A673 (cell line): Measurements from ENCODE around the gene PDGFA. TPM values are rescaled to one million over a fixed set of nuclear protein-coding genes. Genes with fewer than 3 reads are reported as not detected.

Experiments used
- BruUV-seq: library from RNA; stranded (reverse); fragments of 400-500 nt; replicated peaks from 2 replicates; lab custom pipeline; 2021; lab: Mats Ljungman, UMichigan
- CTCF ChIA-PET: fragments of 300-600 bp; sonication (Branson Sonifier 250); formaldehyde crosslinking; loops from one replicate; lab custom pipeline; 2022; ENCODE audit warnings: antibody characterized with exemption; lab: Charles Lee
- POLR2A ChIA-PET: fragments of 300-600 bp; sonication (Branson Sonifier 250); formaldehyde crosslinking; loops from one replicate; lab custom pipeline; 2022; ENCODE audit warnings: antibody characterized with exemption; ENCODE audit not compliant: low non-redundant PET; lab: Charles Lee
- DNase-seq: peaks from one replicate; pipeline ENCODE4 v3.0.0-alpha.2; 2015; ENCODE audit warnings: low spot score
- H3K27ac ChIP-seq: fragments of 200-600 bp; sonication (generic); 2 replicates; pipeline ENCODE4 v1.5.1; 2016; ENCODE audit warnings: mixed run types, low read depth, mild to moderate bottlenecking, mixed read lengths, antibody characterized with exemption, low read length; ENCODE audit not compliant: poor library complexity, severe bottlenecking
- H3K27me3 ChIP-seq: fragments of 200-600 bp; sonication (generic); replicated peaks from 2 replicates; pipeline ENCODE4 v1.6.1; 2017; ENCODE audit warnings: mixed run types, low read depth, mild to moderate bottlenecking, mixed read lengths, antibody characterized with exemption, low read length; ENCODE audit not compliant: insufficient read depth, poor library complexity
- H3K36me3 ChIP-seq: fragments of 200-600 bp; sonication (generic); 2 replicates; pipeline ENCODE4 v1.6.1; 2016; ENCODE audit warnings: mixed run types, mild to moderate bottlenecking, mixed read lengths, antibody characterized with exemption, low read length; ENCODE audit not compliant: insufficient read depth, poor library complexity, severe bottlenecking
- H3K4me1 ChIP-seq: fragments of 200-600 bp; sonication (generic); 2 replicates; pipeline ENCODE4 v1.6.1; 2017; ENCODE audit warnings: mixed run types, mild to moderate bottlenecking, mixed read lengths, antibody characterized with exemption, low read length; ENCODE audit not compliant: insufficient read depth, poor library complexity, severe bottlenecking
- H3K4me3 ChIP-seq: fragments of 200-600 bp; sonication (generic); 2 replicates; pipeline ENCODE4 v1.5.1; 2016; ENCODE audit warnings: low read depth, mixed run types, mild to moderate bottlenecking, mixed read lengths, low read length; ENCODE audit not compliant: poor library complexity, severe bottlenecking
- H3K9me3 ChIP-seq: fragments of 200-600 bp; sonication (generic); 2 replicates; pipeline ENCODE4 v1.6.1; 2016; ENCODE audit warnings: mixed run types, low read depth, mild to moderate bottlenecking, mixed read lengths, antibody characterized with exemption, low read length; ENCODE audit not compliant: poor library complexity, severe bottlenecking
- EZH2 ChIP-seq: fragments of 200-600 bp; sonication (generic); IDR thresholded peaks from 2 replicates; pipeline ENCODE4 v1.6.1; 2017; ENCODE audit warnings: borderline replicate concordance, low read depth, mild to moderate bottlenecking, mixed read lengths, antibody characterized with exemption, low read length; ENCODE audit not compliant: poor library complexity, severe bottlenecking
- intact Hi-C: fragments of 100-400 bp; cut with micrococcal nuclease; formaldehyde crosslinking; loops from one replicate; pipeline ENCODE4 v1.10.0; 2022; ENCODE audit not compliant: unreplicated experiment
- total RNA-seq: library from RNA; stranded (reverse); gene quantifications from 2 replicates; pipeline ENCODE4 v1.2.3, GENCODE V29; 2021
- TF ChIP-seq, protein P1 (sequence below): fragments of 300-800, 200-600 bp; sonication (generic); conservative IDR thresholded peaks from 2 replicates; pipeline ENCODE4 v1.5.1; 2017; ENCODE audit warnings: low read depth, mild to moderate bottlenecking, antibody characterized with exemption, low read length, moderate library complexity, mixed read lengths

PDGFA gene
- total RNA-seq, 1 experiment from 2014 or later = 2.1 TPM

DNA sequence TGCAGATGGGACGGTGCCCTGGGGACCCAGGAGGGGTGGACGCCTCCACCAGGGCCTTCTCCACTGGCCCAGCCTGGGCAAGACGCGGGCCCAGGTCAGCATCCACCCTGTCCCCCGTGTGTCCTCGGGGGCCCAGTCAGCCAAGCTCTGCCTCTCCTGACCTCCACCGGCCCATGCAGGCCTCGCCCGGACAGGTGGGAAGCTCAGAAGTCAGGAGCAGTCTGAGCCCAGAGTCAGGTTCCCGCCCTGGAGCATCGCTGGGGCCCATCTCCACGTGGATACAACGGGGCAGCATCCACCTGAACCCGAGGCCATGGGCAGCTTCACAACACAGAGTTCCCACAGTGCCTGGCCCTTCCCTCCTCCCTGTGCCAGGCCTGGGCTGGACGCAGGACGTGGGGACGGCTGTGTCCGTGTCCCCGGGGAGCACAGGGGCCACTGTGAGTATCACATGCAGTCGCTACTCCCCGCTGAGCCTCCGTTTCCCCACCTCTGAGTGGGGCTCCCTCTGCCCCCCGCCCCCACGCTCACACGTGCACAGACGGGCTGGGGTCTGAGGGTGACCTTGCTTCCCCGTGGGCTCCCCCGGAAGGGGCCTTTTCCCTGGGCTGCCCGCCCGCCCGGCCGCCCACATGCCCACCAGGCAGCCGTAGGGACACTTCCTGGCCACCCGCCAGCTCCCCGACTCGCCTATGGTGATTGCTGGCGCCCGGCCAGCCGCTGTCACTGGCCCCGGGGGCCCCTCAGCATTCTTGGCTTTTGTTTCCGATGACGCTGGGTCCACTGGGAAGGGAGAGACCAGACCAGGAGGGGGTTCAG, 64.3 kb downstream of the PDGFA start:
- peak; percentile 82 for DNase-seq
- Histone ChIP-seq H3K4me1 (peaks cover 17% of the 10 kb centered on the region), H3K36me3 (no peaks in the 10 kb centered on the region), H3K9me3 (no peaks in the 10 kb centered on the region), H3K4me3 (no peak overlapping the region), H3K27me3 (no peaks in the 10 kb centered on the region), H3K27ac (peak overlapping the region; percentile 77)
- no TSS peak for BruUV-seq
- CTCF ChIA-PET = no interaction called here
- POLR2A ChIA-PET = no interaction called here
- intact Hi-C loops = no loop called here
- TF ChIP-seq EZH2 = no peak
- TF ChIP-seq, protein P1, sequence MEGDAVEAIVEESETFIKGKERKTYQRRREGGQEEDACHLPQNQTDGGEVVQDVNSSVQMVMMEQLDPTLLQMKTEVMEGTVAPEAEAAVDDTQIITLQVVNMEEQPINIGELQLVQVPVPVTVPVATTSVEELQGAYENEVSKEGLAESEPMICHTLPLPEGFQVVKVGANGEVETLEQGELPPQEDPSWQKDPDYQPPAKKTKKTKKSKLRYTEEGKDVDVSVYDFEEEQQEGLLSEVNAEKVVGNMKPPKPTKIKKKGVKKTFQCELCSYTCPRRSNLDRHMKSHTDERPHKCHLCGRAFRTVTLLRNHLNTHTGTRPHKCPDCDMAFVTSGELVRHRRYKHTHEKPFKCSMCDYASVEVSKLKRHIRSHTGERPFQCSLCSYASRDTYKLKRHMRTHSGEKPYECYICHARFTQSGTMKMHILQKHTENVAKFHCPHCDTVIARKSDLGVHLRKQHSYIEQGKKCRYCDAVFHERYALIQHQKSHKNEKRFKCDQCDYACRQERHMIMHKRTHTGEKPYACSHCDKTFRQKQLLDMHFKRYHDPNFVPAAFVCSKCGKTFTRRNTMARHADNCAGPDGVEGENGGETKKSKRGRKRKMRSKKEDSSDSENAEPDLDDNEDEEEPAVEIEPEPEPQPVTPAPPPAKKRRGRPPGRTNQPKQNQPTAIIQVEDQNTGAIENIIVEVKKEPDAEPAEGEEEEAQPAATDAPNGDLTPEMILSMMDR = no peak

DNA sequence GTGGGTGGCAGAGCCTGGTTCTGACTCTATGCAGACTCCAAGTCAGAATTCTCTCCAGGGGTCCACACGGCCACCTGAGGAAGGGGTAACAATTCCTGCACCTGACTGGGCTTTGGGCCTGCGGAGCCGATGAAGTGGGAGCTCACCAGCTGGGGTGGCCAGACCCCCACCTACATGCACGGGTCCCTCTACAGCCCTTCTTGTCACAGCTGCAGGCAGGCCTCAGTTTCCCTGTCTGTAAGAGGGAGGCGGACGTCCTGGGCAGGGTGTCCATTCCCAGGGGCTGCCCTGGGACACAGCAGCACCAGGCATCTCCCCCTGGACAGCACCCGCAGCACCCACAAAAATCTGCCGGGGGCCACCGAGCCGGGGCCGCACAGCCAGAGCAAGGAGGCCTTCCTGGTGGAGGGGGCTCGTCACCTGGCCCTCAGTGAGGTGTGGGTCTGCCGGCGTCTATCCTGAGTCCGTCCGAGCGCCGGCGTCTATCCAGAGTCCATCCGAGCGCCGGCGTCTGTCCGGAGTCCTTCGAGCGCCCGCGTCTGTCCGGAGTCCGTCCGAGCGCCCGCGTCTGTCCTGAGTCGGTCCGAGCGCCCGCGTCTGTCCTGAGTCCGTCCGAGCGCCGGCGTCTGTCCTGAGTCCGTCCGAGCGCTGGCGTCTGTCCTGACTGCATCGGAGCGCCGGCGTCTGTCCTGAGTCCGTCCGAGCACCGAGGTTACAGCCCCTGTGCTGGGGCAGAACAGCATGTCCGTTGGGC, 65.1 kb downstream of the PDGFA start:
- Histone ChIP-seq H3K36me3 (no peaks in the 10 kb centered on the region), H3K4me3 (no peak overlapping the region), H3K9me3 (no peaks in the 10 kb centered on the region), H3K27ac (no peak overlapping the region), H3K4me1 (peaks cover 17% of the 10 kb centered on the region), H3K27me3 (no peaks in the 10 kb centered on the region)
- TF ChIP-seq, protein P1 = no peak
- TF ChIP-seq EZH2 = no peak
- intact Hi-C loops = no loop called here
- no TSS peak for BruUV-seq
- CTCF ChIA-PET = no interaction called here
- no peak for DNase-seq
- POLR2A ChIA-PET = no interaction called here

DNA sequence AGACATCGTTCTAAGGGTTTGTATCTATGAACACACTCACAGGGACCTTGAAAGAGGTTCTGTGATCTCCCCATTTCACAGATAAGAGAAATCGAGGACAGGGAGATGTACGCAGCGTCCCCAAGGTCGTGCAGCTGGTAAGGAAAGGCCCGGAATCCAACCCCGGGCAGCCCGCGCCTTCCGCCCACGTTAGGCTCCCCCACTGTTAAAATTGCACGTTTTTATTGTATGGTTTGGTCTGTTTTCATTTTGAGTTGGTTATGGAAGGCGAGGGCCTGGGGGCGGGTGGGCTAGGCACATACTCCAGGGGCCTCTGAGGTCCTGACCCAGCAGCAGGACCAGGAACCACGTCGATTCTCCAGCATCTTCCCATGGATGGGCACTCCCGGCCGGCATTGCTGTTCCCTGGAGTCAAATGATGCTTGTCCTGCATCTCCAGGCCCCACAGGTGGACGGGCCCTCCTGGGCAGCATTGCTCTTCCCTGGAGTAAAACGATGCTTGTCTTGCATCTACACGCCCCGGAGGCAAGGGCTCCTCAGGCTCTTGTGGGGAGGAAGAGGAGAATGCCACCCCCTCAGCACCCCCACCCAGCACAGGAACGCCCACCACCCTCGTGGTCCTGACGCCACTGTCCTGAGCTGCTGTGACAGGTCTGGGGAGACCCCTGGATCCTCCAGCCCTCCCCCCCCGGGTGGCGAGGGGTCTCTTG, 65.9 kb downstream of the PDGFA start:
- intact Hi-C loops = no loop called here
- ChIA-PET POLR2A (no interaction called here), CTCF (no interaction called here)
- H3K36me3 ChIP-seq = no peaks in the 10 kb centered on the region
- H3K27ac ChIP-seq = no peak overlapping the region
- no peaks in the 10 kb centered on the region for H3K9me3 ChIP-seq
- no peak for DNase-seq
- no peaks in the 10 kb centered on the region for H3K27me3 ChIP-seq
- BruUV-seq = no TSS peak
- H3K4me3 ChIP-seq = no peak overlapping the region
- peaks cover 17% of the 10 kb centered on the region for H3K4me1 ChIP-seq
- TF ChIP-seq EZH2 = no peak
- TF ChIP-seq, protein P1 = no peak
